Stimulated activated CD8-positive, alpha-beta memory T cell treated with anti-CD3 and anti-CD28 coated beads, Interleukin-4, amount 100 ng/mL, for 48 hours (primary cell): ENCODE measurements around the gene ATP5F1E.
"Not testable (repeated sequence)": the region's sequence is repeated elsewhere in the genome, so short reads cannot be mapped to it uniquely, and the experiment has no call there.

ENCODE experiments used
- DNase-seq: peaks from one replicate; pipeline ENCODE4 v3.0.0-alpha.2; 2020

ATP5F1E gene

DNA sequence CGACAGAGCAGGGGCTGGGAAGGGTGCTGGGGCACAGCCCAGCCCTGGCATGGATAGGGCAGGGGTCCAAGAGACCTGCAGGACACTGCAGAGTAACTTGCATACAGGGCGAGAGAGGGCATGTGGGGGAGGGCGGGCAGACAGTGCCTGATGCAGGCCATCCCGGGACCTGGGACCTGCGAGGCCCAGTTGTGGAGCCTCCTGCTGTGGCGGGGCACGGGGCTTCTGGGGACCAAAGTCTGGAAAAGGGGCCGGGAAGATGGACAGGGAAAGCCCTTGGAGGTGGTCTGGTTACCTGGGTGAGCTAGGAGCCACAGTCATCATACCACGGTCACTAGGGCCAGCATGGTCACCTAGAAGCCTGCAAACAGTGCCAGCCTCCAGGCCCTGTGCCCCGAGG lies 13.3 kb downstream of the ATP5F1E start:
- peak; percentile 7 for DNase-seq

DNA sequence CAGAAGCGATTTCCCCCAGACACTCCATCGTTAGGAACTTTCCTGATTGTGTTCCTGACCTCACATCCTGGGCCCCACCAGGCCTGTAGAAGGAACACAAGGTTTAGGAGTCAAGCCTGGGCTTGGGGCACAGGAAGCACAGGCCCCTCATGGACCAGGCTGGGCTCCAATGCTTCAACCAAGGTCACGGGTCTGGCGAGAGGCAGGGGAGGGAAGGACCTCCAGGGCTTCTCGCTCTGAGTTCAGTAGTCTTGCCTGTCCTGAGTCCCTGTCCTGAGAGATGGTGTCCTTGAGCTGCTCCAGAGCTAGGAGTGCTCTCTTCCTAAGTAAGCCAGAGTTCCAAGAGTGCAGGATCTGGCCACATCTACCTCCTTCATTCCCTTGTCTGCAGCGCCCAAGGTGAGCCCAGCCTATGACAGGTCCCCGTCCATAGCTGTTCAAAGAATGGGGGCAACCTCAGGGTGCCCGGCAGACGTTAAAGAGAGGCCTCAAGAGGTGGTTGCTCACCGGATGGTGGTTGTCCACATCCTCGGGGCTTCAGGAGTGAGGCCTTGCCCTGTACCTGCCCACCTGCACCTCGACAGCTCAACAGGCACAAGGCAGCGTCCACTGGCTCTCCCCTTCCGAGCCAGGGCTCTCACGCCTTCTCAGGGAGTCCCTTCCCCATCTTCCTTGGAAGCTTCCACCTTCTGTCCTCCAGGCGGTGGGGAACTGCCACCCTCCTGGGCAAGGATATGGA lies 14.5 kb downstream of the ATP5F1E start:
- peak; percentile 21 for DNase-seq

DNA sequence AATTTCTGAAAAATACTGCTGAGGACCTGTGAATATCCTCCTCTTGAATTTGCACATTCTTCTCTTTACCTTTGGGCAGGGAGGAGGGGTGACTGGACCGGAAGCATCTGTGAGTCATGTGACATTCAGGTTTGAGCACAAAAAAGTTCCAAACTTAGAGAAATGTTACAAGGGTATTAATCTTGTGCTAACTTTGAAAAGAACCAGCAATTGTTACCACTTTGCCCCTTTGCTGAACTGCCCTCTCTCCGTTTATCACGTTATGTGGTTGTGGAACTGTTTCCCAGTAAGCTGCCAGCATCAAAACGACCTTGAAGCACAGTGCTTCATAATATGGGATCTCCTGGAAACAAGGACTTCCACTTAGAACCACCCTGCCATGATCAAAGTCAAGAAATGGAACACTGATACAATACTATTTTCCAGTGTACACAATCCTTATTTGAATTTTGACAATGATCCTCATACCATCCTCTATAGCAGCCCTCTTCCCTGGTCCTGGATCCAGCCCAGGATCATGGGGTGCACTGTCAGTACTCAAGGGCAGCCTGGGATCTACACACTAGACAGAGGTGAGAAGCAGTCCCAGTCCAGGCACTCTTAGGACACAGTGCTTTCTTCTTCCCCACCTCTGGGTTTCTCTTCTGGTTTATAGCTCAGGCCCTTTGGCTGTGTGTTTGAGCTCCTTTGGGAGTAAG lies 15.2 kb downstream of the ATP5F1E start:
- DNase-seq = peak; percentile 24

- peak; percentile 21 for DNase-seq
Observed at GRCh38 chr20:59015812-59016711, 16.1 kb downstream of the ATP5F1E start.

DNA sequence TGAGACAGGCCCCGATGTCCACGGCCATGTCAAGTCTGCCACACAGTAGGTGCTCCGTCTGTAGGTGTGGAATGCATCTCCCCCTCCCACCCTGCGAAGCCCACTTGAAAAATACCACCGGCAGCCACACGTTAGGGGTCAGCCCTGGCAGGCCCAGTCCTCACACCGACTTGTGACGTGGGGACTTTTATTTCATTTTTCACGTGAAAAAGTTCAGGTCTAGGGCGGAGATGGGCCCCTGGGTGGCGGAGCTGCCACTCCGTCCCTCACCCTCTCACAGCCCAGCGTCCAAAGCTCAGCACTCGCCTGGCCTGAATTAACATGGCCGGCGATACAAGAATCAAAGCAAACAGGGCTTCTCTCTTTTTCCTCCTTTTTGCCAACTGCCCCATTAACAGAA lies 16.7 kb downstream of the ATP5F1E start:
- no peak for DNase-seq

DNA sequence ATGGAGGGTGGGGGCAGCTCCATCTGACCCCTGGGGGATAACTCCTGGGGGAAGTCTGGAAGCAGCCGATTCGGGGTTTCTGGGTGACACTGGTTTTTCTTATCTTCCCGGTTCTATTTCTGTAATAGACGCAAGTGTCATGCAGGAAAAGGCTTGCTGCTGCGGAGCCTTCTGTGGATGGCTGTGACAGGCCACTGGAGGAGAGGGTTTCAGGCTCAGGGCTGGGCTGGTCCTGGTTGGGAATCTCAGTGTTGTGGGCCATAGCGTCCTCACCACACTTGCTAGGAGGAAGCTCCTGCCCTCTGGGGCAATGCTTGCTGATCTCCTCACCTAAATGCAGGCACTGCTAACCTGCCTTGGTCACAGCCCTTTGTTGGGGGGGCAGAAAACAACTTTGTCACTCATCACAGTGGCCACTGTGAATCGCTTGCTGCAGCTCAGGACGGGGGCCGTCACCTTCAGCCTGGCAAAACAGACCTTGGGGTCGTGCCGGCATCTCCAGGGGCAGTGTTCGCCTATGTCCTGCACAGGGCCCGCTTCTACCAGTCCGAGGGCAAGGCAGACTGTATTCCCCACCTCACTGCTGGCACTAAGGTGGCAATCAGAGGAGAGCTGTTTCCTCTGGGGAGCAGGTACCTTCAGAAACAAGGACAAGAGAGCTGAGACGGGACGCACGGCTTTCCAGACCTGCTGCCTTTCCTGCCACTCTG lies 17.3 kb downstream of the ATP5F1E start:
- peak; percentile 18 for DNase-seq

GRCh38 chr20:59013959-59014608 lies 18.1 kb downstream of the ATP5F1E start:
- peak; percentile 32 for DNase-seq

DNA sequence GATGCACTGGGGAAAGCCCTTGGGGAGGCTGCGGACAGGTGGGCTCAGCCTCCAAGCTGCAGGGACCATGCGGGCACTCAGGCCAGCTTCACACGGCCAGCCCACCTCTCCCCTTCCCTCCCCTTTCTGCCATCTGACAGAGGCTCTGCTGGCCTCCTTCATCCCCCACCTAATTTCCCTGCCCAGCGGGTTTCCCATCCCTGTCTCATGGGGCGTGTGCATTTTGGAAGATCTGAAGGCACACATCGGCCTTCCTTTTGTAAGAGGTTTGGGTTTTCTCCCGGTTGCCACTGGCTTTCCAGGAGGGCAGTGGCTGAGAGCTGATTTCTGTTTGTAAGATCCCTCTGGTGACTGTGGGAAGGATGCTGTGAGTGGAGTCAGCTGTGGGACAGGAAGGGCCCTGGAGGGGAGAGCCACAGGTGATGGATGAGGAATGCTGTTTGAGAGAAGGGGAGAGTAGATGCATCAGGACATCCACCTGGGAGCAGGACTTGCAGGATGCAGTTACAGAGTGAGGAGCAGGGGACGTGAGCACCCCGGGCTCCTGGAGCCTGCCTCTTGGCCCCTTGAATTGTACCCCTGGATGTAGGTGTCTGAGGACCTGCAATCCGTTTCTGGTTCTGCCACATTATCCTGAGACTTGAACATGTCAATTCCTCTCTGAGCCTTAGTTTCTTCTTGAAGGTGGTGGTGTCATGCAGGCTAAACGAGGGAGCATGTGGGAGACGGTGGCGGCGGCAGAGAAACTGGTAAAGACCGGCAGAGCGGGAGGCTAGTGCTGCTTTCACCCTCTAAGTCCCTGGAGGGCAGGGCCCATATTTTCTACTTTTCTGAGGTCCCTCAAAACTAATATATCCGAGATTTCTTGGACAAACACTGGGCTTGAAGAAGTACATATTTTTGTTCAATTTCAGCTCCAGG lies 18.8 kb downstream of the ATP5F1E start:
- DNase-seq = peak; percentile 17

GRCh38 chr20:59011874-59012157 lies 20.3 kb downstream of the ATP5F1E start:
- not testable (repeated sequence) for DNase-seq

GRCh38 chr20:59010995-59011873 lies 20.9 kb downstream of the ATP5F1E start:
- DNase-seq = peak; percentile 22

- DNase-seq = peak; percentile 17
Observed at GRCh38 chr20:59010321-59010994, 21.7 kb downstream of the ATP5F1E start.

- no peak for DNase-seq
Observed at GRCh38 chr20:59008715-59009336, 23.3 kb downstream of the ATP5F1E start.

GRCh38 chr20:59007665-59008511 lies 24.2 kb downstream of the ATP5F1E start:
- no peak for DNase-seq

- DNase-seq = peak; percentile 56
Observed at GRCh38 chr20:59006864-59007664, 25.1 kb downstream of the ATP5F1E start, which contains the start of gene CTSZ. CTSZ (minus strand) TSS chr20:59007254; CDS start chr20:59007128, 126 bp downstream.

DNA sequence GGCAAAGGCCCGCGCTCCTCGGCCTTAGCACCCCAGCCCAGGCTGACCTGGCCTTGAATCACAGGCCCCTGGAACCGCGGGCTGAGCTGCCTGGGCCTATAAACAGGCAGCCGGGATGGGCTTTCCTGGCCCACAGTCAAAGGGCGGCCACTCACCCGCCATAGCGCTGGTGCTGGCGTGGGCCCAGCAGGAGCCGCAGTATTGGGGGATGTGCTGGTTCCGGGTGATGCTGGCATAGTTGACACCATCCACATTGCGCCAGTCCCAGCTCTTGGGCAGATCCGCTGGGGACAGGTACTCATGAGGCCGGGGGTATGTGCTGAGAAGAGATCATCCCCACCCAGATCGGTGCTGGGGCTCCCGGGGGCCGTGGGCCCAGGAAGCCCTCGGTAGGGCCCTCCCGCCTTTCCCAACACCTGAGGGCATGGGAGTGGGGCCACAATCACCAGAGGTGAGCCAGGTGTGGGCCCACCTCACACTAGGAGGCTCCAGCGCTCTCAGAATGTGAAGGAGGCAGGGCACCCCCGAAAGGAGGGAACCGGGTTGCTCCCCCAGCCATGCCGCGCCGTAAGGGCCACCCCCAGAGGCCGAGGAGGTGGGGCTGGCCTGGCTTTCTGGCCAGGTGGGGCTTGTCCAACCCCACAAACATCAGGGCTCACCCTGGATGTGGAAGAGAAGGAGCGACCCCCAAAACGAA lies 25.8 kb downstream of the ATP5F1E start:
- DNase-seq = peak; percentile 34

- no peak for DNase-seq
Observed at GRCh38 chr20:59005523-59006166, 26.5 kb downstream of the ATP5F1E start.
